SK-N-SH treated with all-trans-retinoic acid at 6 μM for 48 hours (cell line): ENCODE measurements around the gene ANAPC5.

ENCODE experiments used
- ATAC-seq: fragments of 200-7000 bp; cut with Tn5 transposase; 3 replicates; pipeline ENCODE4 v1.9.1; 2020; ENCODE audit warnings: mild to moderate bottlenecking, moderate library complexity
- ARNTL ChIP-seq: fragments of 450-650 bp; formaldehyde crosslinking; IDR thresholded peaks from 2 replicates; pipeline ENCODE4 v1.5.0; 2020; ENCODE audit warnings: low read depth, mild to moderate bottlenecking, moderate library complexity, borderline replicate concordance
- BACH2 ChIP-seq: fragments of 250-450 bp; sonication (Bioruptor Pico); IDR thresholded peaks from 2 replicates; pipeline ENCODE4 v1.9.0; 2021; ENCODE audit warnings: mild to moderate bottlenecking, borderline replicate concordance
- CREB5 ChIP-seq: fragments of 250-450 bp; sonication (Bioruptor Pico); IDR thresholded peaks from 2 replicates; pipeline ENCODE4 v1.5.1; 2020; ENCODE audit warnings: low read depth, mild to moderate bottlenecking, moderate library complexity
- CSDC2 ChIP-seq: fragments of 250-450 bp; sonication (Bioruptor Pico); IDR thresholded peaks from 2 replicates; pipeline ENCODE4 v1.5.0; 2020; ENCODE audit warnings: mild to moderate bottlenecking, moderate library complexity
- CSRNP3 ChIP-seq: fragments of 250-450 bp; sonication (Bioruptor Pico); IDR thresholded peaks from 2 replicates; pipeline ENCODE4 v1.5.1; 2021; ENCODE audit warnings: mild to moderate bottlenecking, moderate library complexity
- ESRRG ChIP-seq: fragments of 250-450 bp; sonication (Bioruptor Pico); IDR thresholded peaks from 2 replicates; pipeline ENCODE4 v1.6.1; 2021; ENCODE audit warnings: mild to moderate bottlenecking
- GLIS3 ChIP-seq: fragments of 250-450 bp; sonication (Bioruptor Pico); IDR thresholded peaks from 2 replicates; pipeline ENCODE4 v1.5.0; 2020; ENCODE audit warnings: mild to moderate bottlenecking, moderate library complexity
- OSR1 ChIP-seq: fragments of 250-450 bp; sonication (Bioruptor Pico); IDR thresholded peaks from 2 replicates; pipeline ENCODE4 v1.8.0; 2022; ENCODE audit warnings: moderate library complexity, mild to moderate bottlenecking, inconsistent platforms
- POU6F1 ChIP-seq: fragments of 250-450 bp; sonication (Bioruptor Pico); IDR thresholded peaks from 2 replicates; pipeline ENCODE4 v1.8.0; 2021; ENCODE audit warnings: low read depth, mild to moderate bottlenecking, moderate library complexity, borderline replicate concordance
- PPARA ChIP-seq: fragments of 250-450 bp; sonication (Bioruptor Pico); IDR thresholded peaks from 2 replicates; pipeline ENCODE4 v1.5.0; 2020; ENCODE audit warnings: mild to moderate bottlenecking, borderline replicate concordance
- RARB ChIP-seq: fragments of 250-450 bp; sonication (Bioruptor Pico); IDR thresholded peaks from 2 replicates; pipeline ENCODE4 v1.8.0; 2021; ENCODE audit warnings: mild to moderate bottlenecking, moderate library complexity
- SNAI2 ChIP-seq: fragments of 250-450 bp; sonication (Bioruptor Pico); IDR thresholded peaks from 2 replicates; pipeline ENCODE4 v1.5.0; 2020; ENCODE audit warnings: mild to moderate bottlenecking, moderate library complexity
- TCF4 ChIP-seq: fragments of 250-450 bp; sonication (Bioruptor Pico); IDR thresholded peaks from 2 replicates; pipeline ENCODE4 v1.8.0; 2021; ENCODE audit warnings: mild to moderate bottlenecking, moderate library complexity, borderline replicate concordance
- TOX ChIP-seq: fragments of 250-450 bp; sonication (Bioruptor Pico); IDR thresholded peaks from 2 replicates; pipeline ENCODE4 v1.8.0; 2021; ENCODE audit warnings: mild to moderate bottlenecking, moderate library complexity, borderline replicate concordance
- TSHZ2 ChIP-seq: fragments of 250-450 bp; sonication (Bioruptor Pico); IDR thresholded peaks from 2 replicates; pipeline ENCODE4 v1.5.0; 2020; ENCODE audit warnings: mild to moderate bottlenecking, moderate library complexity
- ZC3H10 ChIP-seq: fragments of 250-450 bp; sonication (Bioruptor Pico); IDR thresholded peaks from 2 replicates; pipeline ENCODE4 v1.5.1; 2021; ENCODE audit warnings: mild to moderate bottlenecking, moderate library complexity
- ZFP3 ChIP-seq: fragments of 250-450 bp; sonication (Bioruptor Pico); IDR thresholded peaks from 2 replicates; pipeline ENCODE4 v1.5.0; 2020; ENCODE audit warnings: mild to moderate bottlenecking, moderate library complexity
- ZNF565 ChIP-seq: fragments of 450-650 bp; formaldehyde crosslinking; conservative IDR thresholded peaks from 2 replicates; pipeline ENCODE4 v1.5.0; 2020; ENCODE audit warnings: low read depth, mild to moderate bottlenecking, moderate library complexity
- ZNF70 ChIP-seq: fragments of 450-650 bp; formaldehyde crosslinking; IDR thresholded peaks from 2 replicates; pipeline ENCODE4 v1.5.0; 2020; ENCODE audit warnings: mild to moderate bottlenecking, moderate library complexity
- ZNF8 ChIP-seq: fragments of 450-650 bp; formaldehyde crosslinking; IDR thresholded peaks from 2 replicates; pipeline ENCODE4 v1.5.0; 2020; ENCODE audit warnings: mild to moderate bottlenecking, moderate library complexity

ANAPC5 gene

GRCh38 chr12:121344506-121344905, 7.7 kb downstream of the ANAPC5 start:
- TF ChIP-seq POU6F1 (CRISPR knock-in tag) (no peak), ESRRG (CRISPR knock-in tag) (no peak), ZNF565 (CRISPR knock-in tag) (no peak), CREB5 (CRISPR knock-in tag) (no peak), PPARA (no peak), ZNF8 (CRISPR knock-in tag) (no peak), OSR1 (CRISPR knock-in tag) (no peak), TSHZ2 (CRISPR knock-in tag) (no peak), ZFP3 (CRISPR knock-in tag) (no peak), GLIS3 (CRISPR knock-in tag) (no peak), RARB (CRISPR knock-in tag) (no peak), BACH2 (no peak), TCF4 (CRISPR knock-in tag) (no peak), SNAI2 (CRISPR knock-in tag) (no peak), ZC3H10 (no peak), CSDC2 (CRISPR knock-in tag) (no peak)
- no peak for ATAC-seq

GRCh38 chr12:121337416-121337815, 14.8 kb downstream of the ANAPC5 start:
- no peak for ATAC-seq
- TF ChIP-seq ZC3H10 = no peak
- no peak for TF ChIP-seq POU6F1 (CRISPR knock-in tag)
- TF ChIP-seq CSRNP3 (CRISPR knock-in tag) = no peak
- no peak for TF ChIP-seq CREB5 (CRISPR knock-in tag)
- no peak for TF ChIP-seq ESRRG (CRISPR knock-in tag)
- no peak for TF ChIP-seq ZNF8 (CRISPR knock-in tag)
- TF ChIP-seq ZNF70 (CRISPR knock-in tag) = no peak
- no peak for TF ChIP-seq BACH2
- TF ChIP-seq TSHZ2 (CRISPR knock-in tag) = no peak
- no peak for TF ChIP-seq SNAI2 (CRISPR knock-in tag)
- TF ChIP-seq ARNTL (CRISPR knock-in tag) = no peak
- TF ChIP-seq TOX (CRISPR knock-in tag) = no peak
- no peak for TF ChIP-seq CSDC2 (CRISPR knock-in tag)
- no peak for TF ChIP-seq GLIS3 (CRISPR knock-in tag)
- no peak for TF ChIP-seq OSR1 (CRISPR knock-in tag)
- TF ChIP-seq TCF4 (CRISPR knock-in tag) = no peak
- TF ChIP-seq, all 23 proteins: peak for 0
